GM21786 (cell line): ENCODE results near the gene TRIM9.

Experiments
- ATAC-seq: cut with Tn5 transposase; IDR thresholded peaks from one replicate; pipeline ENCODE4 v1.9.1; 2021; ENCODE audit not compliant: unreplicated experiment

The TRIM9 gene

DNA sequence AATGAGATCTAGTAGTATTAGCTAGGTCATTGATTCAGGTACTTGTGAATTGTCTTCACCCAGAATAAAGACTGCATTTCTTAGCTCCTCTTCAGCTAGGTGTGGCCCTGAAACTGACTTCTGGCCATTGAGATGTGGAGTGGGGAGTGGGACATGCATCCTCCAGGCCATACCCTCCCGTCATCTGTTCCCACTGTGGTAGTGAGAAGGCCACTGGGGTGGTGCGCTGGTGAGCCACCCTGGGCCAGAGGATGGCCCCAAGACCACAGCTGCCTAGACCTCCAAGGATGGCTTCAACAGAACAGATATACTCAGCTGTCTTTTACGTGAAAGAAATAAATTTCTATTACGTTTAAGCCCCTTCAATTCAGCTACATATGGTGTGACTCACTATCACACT is 36.5 kb downstream of the TRIM9 start:
- ATAC-seq: no peak

DNA sequence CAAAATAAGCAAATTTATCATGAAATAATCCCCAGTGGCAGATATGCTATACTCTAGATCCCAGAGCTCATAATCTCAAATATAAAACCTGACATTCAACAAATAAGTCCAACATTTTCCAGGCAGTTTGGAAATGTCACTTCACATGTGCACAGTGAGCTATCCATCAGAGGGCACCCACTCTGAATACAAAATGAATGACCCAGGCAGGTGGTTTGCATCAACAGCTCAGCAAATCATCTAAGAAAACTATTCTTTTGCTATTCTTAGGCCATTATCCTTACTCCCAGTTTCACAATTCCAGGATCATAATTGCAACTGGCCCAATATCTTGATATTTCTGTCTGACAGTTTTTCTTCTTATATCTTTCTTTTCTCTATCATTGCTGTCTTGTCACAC is 38.5 kb downstream of the TRIM9 start:
- ATAC-seq: no peak

DNA sequence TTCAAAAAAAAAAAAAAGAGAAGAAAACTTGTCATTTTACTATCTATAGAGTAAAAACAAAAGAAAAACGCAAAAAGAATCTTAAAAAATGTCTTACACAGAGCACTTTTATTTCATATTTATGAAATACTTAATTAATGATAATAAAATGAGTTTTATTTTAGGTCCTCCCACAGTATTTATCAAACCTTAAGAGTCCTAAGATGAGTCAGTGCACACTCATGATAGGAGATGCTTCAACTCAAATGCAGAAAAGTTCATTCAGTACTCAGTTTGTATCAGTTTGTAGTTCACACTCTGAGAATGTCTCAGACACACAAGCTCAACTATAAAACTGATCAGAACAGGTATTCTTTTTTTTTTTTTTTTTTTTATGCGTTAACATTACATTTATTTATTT is 41.7 kb downstream of the TRIM9 start:
- ATAC-seq: no peak

DNA sequence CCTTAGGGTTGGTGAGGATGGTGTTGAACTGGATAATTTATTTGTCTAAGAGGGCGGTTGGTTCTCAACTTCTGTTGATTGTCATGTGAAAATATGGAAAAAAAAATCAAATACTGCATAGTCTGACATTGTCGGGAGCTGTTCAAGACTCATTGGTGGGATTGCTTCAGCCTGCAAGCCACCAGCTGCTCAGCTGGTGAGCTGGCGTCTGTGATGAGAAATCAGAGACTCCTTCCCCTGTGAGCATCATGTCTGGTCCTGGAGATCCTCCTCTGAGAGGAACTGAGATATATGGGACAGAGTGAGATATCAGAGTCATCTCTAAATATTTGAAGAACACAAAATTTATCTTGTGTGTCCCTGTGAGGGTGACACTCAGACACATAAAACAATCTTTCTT is 49.9 kb downstream of the TRIM9 start:
- no peak for ATAC-seq

DNA sequence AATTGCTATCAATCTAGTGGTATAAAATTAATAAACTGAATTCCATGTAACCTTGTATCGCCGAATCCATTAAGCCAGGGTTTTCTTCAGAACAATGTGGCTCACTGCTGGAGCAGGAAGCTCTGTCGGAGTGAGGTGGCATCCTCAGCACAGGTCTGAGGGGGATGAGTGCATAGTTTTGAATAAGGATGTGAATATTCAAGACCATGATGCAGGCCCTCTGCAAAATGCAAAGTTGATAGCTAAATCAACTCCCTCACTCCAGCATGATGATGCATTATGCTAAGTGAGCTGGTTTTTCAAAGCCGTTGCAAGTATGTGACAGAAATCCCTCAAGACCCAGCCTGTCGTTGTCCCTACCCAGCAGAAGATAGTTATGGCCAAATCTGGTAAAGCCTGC is 53.0 kb downstream of the TRIM9 start:
- no peak for ATAC-seq

DNA sequence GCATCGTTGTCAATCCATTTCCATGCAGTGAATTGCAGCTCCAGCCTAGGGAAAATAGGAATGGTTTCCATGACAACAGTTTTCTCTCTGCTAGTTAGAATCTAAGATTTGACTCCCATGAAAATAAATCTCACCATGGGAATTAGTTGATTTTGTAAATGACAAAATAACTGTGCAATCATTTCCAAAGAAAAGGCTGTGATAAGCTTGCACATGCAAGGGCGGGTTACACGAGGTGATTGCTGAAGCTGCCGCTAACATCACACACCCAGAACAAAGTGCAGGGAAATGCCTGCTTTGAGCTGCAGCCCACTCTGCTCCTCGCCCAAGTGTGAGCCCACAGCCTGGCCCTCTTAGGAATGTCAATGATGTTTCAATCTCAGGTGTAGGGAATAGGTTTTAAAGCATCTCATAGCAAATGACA is 53.8 kb downstream of the TRIM9 start:
- no peak for ATAC-seq

DNA sequence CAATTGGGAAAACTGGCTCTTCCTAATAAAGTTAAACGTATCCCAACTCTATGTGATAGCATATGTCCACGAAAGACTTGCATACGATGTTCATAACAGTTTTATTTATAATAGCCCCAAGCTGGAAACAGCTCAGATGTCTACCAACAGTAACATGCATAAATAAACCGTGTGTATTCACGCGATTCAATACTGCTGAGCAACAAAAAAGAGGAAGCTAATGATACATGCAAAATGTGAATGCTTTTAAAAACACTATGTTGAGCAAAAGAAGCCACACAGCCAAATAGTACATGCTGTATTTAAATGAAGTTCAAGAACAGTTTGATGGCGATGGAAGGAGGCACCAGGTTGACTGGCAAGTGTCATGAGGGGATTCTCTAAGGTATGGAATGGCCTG is 55.7 kb downstream of the TRIM9 start:
- no peak for ATAC-seq

DNA sequence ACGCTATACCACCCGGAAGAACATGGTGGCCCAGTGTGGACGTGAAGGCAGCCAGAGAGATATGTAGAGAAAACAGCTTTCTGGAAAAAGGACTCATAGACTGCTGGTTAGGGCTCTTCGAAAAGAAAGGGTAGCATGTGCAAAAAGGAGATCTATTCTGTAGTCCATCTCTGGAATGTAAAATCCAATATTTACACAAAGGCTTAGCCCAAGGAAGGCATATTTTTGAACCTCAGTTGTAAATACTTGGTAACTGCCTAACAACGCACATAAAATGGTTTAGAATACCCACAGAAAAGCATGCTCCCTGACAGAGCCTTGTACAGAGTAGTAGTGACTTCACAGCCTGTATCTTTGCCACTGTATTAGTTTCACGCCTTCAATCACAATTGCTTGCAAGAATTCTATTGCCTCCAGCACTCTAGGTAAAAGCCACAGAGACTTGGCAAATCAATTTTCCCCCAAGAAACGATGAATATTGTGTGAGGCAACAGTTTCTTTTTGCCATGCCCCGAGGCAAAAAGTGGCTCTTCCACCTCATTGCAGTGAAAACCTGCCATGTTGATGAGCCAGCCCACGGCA is 59.2 kb downstream of the TRIM9 start:
- no peak for ATAC-seq

DNA sequence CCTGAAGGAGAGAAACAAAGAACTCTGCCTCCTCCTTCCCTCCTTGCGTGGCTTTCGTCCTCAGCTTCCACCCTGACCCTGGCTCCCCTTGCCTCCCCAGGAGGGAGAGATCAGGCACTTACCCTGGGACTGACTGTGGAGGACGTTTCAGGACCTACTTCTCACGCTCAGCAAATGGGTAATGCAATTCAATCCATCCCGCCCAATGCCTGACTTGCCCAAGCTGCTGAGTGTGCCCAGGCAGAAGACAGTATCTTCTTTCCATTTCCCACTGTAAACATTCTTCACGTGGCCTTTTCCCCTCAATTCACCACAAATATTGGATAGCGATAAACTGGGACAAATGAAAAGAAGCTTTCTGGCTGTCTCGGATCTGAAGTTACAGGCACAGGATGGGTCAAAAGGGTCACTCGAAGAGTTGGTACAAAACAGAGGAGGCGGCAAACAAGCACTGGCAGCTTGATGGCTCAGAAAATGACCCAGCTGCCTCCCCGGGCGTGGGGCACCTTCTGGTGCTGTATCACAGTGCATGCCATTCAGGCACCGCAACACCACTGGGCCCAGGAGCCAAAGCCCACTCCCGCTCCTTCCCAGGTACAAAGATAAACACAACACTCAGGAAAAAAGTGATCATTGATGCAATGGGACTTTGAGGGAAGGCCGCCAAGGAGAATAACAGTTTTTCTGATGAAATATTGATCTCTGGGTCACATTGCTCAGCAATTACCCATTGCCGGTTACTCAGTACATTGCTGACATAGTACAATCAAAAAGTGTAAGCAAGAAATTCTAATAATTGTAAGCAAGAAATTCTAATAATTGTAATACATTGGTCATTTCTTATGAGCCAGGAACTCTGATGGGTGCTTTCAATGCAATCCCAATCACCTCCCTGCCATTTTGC is 65.8 kb downstream of the TRIM9 start:
- ATAC-seq: no peak

DNA sequence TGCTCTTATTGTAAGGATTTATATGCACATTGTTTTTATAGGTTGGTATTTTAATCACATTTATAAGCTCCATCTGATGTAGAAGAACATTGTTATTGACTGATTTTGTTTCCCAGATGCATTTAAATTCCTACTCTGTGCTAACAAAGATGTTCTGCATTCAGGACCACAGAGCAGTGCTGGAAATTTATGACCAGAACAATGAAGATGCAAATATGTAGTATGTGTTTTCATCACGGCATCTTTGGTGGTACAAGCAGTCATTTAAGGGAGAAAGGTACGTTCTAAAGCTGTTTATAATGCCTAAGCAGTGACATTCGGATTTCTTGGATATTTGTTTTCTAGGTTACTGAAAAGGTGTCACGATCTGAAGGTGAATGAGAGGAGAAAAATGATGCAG is 66.5 kb downstream of the TRIM9 start:
- ATAC-seq: no peak

DNA sequence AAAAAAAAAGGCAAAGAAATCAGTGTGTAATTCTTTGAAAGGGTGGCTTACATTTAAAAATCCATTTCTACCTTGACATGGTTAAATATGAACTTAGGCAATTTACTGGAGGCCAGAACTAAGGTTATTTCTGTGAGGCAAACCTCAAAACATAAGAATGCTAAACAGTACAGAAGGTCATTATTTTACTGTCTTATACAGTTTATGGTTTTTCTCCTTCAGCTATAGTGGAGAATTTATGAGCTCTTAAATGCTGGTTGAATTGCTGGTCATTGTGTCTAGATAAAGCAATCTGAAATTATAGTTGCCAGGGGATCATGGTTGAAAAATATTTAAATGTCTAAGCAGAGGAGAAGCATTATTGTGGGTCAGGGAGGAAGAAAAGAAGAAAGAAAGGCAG is 70.5 kb downstream of the TRIM9 start:
- no peak for ATAC-seq

DNA sequence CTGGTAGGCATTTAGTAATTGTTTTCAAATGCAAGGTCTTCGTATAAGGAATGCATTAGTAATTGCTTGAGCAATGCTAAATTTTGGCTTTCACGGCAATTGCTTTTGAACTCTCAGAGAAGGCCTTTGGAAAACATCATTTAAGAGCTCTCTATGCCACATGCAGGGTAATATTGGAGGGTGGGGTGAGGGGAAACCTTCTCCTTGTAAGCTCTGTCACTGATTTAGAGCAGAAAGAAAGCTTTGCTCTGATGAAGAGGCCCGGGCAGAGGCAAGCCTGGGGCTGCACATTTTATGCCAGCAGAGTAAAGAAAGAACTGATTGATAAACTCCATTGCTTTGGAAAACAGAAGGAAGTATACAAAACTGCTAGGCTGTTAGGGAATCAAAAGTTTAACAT is 70.9 kb downstream of the TRIM9 start:
- no peak for ATAC-seq

DNA sequence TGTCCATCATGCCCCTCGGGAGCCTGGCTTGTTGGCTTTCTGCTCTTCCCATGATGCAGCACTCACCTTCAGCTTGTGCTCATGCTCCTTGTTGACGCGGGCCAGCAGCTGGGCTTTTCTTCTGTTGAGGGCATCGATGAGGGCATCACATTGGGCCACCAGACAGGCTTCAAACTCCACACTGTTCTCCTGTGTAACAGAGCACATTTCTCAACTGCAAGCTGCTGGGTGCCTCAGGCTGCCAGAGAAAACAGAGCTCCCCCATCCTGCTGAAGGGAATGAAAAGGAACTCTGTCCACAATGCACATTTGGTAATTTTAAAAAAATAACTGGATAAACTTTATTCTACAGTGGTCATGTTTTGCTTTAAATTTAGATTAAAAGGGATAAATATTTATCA is 72.1 kb downstream of the TRIM9 start:
- no peak for ATAC-seq

DNA sequence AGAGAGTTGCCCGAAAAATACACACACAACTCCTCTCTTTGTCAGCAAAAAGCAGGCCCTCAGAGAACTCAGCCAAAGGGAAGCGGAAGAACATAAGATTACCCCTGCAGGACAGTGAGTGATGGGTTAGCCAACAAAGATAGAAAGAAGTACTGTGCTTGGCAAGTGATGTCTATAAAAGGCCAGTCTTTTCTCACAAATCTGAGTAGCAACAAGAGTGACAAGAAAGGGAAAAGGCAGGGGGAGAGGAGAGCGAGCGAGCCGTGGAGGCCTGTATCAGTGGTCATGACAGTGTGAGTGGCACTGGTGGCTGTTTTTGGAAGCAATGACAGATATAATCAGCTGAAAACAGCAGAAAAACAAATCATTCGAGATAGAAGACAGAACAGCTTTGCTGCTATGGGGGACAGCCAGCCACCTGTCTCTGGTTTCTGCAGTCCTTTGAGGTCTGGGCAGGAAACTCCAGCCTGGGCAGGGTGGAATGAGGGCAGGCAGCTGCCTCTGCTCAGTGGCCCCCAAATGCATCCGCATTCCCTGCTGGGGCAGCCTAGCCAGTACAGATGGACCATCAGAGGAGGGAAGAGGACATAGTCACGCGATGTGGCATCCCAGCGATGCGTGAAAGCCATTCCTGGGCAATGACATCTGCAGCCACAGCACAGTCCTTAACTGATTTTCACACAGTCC is 74.7 kb downstream of the TRIM9 start:
- no peak for ATAC-seq

DNA sequence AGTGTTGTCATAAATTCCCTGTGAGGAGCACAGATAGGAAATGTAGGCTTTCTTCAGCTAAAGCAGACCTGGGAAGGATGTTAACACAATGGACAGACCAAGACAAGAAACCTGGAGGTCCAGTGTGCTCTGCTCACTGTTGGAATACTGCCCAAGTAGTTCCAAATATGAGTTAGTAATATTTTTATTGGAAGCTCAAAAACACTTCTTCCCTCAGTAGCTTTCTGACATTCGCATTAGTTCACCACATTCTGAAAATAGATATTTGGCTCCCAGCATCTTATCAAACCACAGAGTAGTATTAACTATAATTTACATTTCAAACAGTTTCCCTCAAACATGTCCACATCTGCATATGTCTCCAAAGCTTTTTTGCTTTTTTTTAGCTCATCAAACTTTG is 75.8 kb downstream of the TRIM9 start:
- no peak for ATAC-seq

DNA sequence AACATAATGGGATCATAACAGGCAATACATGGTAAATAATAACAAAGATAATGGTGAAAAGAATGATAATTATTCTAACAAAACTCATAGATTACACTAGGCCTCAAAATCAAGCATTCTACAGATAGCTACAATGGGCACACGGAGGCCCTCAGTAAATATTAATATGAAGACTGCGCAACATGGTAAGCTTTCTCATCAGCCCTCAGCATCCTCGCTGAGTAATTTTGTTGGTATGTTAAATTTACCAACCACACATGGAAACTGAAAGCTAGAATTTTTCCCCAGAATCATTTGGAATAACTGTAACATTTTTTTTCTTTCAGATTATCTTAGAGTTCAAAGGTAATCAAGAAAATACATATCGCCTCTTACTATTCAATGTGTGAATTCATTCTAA is 76.4 kb downstream of the TRIM9 start:
- no peak for ATAC-seq

DNA sequence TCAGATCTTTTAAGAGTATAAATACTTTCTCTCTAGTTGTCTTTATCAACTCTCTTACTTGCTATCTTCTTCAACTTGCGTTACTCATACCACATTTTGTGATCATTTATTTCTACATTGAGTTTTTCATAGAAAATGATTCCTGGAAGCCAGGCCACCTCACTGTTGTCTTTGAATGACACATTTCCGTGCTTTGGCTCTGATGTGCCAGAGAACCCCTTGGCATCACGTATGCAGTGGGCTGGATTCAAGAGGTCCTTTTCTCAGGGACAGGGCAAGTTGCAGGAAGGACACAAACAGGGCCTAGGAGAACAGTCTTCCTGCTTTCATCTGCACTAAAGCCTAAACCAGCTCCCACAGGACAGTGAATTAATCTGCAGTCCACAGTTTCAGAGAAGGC is 80.3 kb downstream of the TRIM9 start:
- no peak for ATAC-seq

DNA sequence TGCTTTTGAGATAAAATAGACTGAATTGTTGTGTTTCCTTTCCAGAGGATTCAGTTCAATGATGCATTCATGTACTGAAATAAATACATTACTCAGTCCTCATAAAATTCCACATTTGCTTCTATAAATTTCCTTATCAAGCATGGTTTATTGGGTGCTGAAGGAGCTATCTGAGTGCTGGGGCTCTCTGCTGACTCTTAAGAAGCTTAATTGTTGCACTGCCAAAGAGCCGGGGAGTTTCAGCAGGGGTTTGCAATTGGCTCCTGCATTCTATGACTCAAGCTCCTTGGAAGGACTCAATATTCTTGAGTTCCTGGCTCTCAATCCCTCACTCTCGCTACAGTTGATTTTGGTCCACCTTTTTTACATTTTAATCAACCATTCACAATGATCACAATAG is 80.8 kb downstream of the TRIM9 start:
- ATAC-seq: no peak

DNA sequence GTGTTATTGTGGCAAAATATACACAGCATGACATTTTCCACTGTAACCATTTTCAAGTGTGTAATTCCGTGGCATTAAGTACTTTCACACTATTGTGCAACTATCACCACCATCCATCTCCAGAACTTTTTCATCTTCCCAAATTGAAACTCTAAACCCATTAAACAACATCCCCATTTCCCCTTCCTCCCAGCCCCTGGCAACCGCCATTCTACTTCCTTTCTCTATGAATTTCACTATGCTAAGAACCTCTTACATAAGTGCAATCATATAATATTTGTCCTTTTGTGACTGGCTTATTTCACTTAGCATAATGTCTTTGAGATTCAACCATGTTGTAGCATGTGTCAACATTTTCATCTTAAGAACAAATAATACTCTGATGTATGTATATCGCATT is 82.8 kb downstream of the TRIM9 start:
- no peak for ATAC-seq

DNA sequence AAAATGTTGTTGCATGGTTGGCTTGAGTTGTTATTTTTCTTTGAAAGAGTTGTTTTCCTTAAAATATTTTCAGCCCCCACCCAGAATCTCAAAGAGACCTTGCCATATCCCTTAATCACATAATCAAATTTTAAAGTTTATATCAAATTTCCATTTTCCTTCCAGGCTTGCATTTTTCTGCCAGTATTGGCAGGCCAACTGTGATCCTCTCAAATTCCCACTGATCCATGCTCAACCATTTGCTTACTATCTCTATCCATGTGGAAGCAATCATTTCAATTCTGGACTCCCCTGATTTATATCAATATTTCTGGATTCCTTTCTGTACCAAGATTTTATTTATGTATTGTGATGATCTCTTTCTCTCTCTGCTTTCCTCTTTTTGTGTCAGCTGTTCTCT is 86.5 kb downstream of the TRIM9 start:
- ATAC-seq: no peak

DNA sequence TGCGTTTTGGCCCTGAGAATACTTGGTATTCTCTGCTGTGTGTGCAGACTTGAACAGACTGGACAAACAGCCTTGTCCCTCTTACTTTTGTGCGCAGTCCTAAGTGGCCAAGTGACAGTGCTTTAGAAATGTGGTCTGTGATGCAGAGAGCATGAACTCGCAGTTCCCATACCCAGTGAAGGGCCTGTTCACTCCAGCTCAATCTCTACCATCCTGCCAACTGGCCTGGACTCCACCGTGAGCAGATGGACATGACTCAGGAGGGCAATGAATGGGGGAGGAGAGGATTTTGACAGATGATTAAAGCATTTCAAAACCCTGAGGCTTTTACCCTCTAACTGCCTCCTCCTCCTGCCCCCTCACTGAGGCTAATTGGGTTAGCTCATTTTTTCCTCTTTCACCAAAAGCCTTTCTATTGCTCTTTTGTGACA is 88.1 kb downstream of the TRIM9 start:
- ATAC-seq: no peak

DNA sequence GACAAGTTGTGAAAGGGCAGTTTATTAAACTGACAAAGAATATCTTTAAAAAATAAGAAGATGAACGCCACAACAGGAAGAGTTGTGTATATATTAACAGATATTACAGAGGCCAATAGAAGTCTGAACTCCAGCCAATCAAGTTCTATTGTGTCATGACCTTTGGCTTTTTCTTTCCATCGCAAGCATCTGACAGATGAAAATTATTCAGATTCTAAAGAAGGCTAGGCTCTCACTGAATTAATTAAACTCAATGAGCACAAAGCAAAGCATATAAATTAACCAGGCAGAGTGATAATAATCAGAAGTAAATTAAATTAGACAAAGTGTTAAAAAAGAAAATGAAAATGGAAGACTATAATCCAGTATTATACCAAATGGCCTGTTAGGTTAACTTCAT is 88.6 kb downstream of the TRIM9 start:
- no peak for ATAC-seq
